Aorta (tissue), 5 donors: ENCODE measurements around the gene GCNT1. TPM values are rescaled to one million over a fixed set of nuclear protein-coding genes. Genes with fewer than 3 reads are reported as not detected.

Experiments used
- ATAC-seq: fragments of 200-7000 bp; cut with Tn5 transposase; one replicate; pipeline ENCODE4 v1.9.1; 2022; ENCODE audit warnings: moderate library complexity; ENCODE audit not compliant: low FRiP score
- DNase-seq, 2 donors: peaks; one replicate each; pipeline ENCODE4 v3.0.0-alpha.2; 2020
- H3K27ac ChIP-seq, 2 donors: one replicate each; pipeline ENCODE4 v1.5.1; 2013; ENCODE audit warnings: low read length in 2 of 2, mild to moderate bottlenecking in 2 of 2, moderate library complexity in 2 of 2, control low read depth in 1 of 2, inconsistent platforms in 1 of 2, low read depth in 1 of 2
- H3K27me3 ChIP-seq, 2 donors: one replicate each; pipeline ENCODE4 v1.6.1; 2013; ENCODE audit warnings: control low read depth in 1 of 2, low read length in 1 of 2, mild to moderate bottlenecking in 1 of 2, moderate library complexity in 1 of 2; ENCODE audit not compliant: insufficient read depth in 2 of 2, control insufficient read depth in 1 of 2
- H3K36me3 ChIP-seq, 2 donors: one replicate each; pipeline ENCODE4 v1.6.1; 2013; ENCODE audit warnings: control low read depth in 1 of 2, low read length in 1 of 2, mild to moderate bottlenecking in 1 of 2; ENCODE audit not compliant: insufficient read depth in 2 of 2, control insufficient read depth in 1 of 2
- H3K4me1 ChIP-seq, 2 donors: one replicate each; pipeline ENCODE4 v1.6.1; 2013; ENCODE audit warnings: low read length in 2 of 2, control low read depth in 1 of 2, mild to moderate bottlenecking in 1 of 2, moderate library complexity in 1 of 2; ENCODE audit not compliant: insufficient read depth in 2 of 2, control insufficient read depth in 1 of 2
- H3K4me3 ChIP-seq, 2 donors: one replicate each; pipeline ENCODE4 v1.5.1; 2013; ENCODE audit warnings: low read length in 2 of 2, control low read depth in 1 of 2, mild to moderate bottlenecking in 1 of 2
- H3K9me3 ChIP-seq: one replicate; pipeline ENCODE4 v1.6.1; 2013; ENCODE audit warnings: mild to moderate bottlenecking, low read length; ENCODE audit not compliant: control insufficient read depth
- WGBS, 2 donors: extraction: QIAGEN DNeasy Blood & Tissue Kit; methylation state at CpG; one replicate each; pipeline ENCODE4 v1.1.7; 2013; 5-methylcytosine and 5-hydroxymethylcytosine counted together
- intact Hi-C, 2 donors: fragments of 100-400 bp; cut with DNase I; formaldehyde crosslinking; loops; one replicate each; pipeline versions ENCODE4 v1.14.2 to v1.15.0; 2022
- polyA plus RNA-seq, 2 donors: library from polyadenylated mRNA; stranded (reverse); fragments of 200-250 nt; gene quantifications; one replicate each; pipeline ENCODE4 v1.2.3, GENCODE V29; 2013
- total RNA-seq, 2 donors: library from RNA; stranded (reverse); fragmentation: NEBNext Ultra II Directional; extraction: Animal tissue kit (Norgen Biotek cat#: 25700); gene quantifications; one replicate each; pipeline ENCODE4 v1.2.1, GENCODE V29; 2021
- donor health status: healthy with polysubstance abuse.
- donor health status: Bipolar disorder and iron deficiency.
- donor health status: DM: no; HTN: no; CAD: no.
- donor health status: DM: no; HTN: no; CAD: no.
- donor health status: DM: yes; HTN: yes; CAD: no.

GCNT1 gene
- total and polyA plus RNA-seq, 4 donors = 0.79 to 14.4 (median 5.6) TPM

GRCh38 chr9:76552751-76553455 lies 93.9 kb downstream of the GCNT1 start:
- DNase-seq = no peak
- Histone ChIP-seq H3K9me3 (no peaks in the 10 kb centered on the region), H3K4me3 (no peak overlapping the region), H3K27me3 (no peaks in the 10 kb centered on the region), H3K27ac (no peak overlapping the region), H3K4me1 (no peaks in the 10 kb centered on the region), H3K36me3 (no peaks in the 10 kb centered on the region)
- intact Hi-C loops = no loop called here
- WGBS, 2 donors = 86 to 90% methylated on average over 11 of the region's 11 CpGs
- no peak for ATAC-seq

DNA sequence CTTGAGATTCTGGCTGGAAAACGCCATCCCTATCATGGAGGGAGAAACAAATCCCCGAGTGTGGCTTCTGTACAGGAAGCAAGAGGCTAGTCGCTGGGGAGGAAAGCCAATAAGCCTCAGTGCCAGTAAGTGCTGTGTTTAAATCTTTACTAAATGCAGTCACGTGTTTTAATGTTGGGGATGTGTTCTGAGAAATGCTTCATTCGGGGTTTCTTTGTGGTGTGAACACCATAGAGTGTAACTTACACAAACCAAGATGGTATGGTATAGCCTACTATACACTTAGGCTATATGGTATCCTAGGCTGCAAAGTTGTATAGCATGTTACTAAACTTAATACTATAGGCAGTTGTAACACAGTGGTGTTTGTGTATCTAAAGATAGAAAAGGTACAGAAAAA lies 94.7 kb downstream of the GCNT1 start:
- H3K27me3 ChIP-seq = no peaks in the 10 kb centered on the region
- intact Hi-C loops = no loop called here
- no peak for DNase-seq
- no peak overlapping the region for H3K27ac ChIP-seq
- H3K36me3 ChIP-seq = no peaks in the 10 kb centered on the region
- H3K4me1 ChIP-seq = no peaks in the 10 kb centered on the region
- no peak overlapping the region for H3K4me3 ChIP-seq
- ATAC-seq = no peak
- H3K9me3 ChIP-seq = no peaks in the 10 kb centered on the region
- WGBS, 2 donors = 51 to 59% methylated on average over 5 of the region's 5 CpGs

Other genes starting within 250 kb of the GCNT1 start
- gene RFK, start 64.8 kb upstream of the GCNT1 start, total RNA-seq = 10 to 100 TPM; 17.9 to 19.0 TPM
- 10 to 100 TPM in 1 of 2 donors, 1 to 10 TPM in 1; 9.4 to 25.0 TPM for gene RFK, start 64.8 kb upstream of the GCNT1 start, polyA plus RNA-seq